Mesendoderm (in vitro differentiated cells): ENCODE measurements around the gene ZNF776.
"Not testable (repeated sequence)": the region's sequence is repeated elsewhere in the genome, so short reads cannot be mapped to it uniquely, and the experiment has no call there.

Source experiments
- DNase-seq: peaks from one replicate; pipeline ENCODE4 v3.0.0; 2013
- H2AK5ac ChIP-seq: 2 replicates; pipeline ENCODE4 v1.6.1; 2013; ENCODE audit warnings: low read length, inconsistent platforms
- H2BK120ac ChIP-seq: 2 replicates; pipeline ENCODE4 v1.6.1; 2013; ENCODE audit warnings: low read depth, mild to moderate bottlenecking, low read length, moderate library complexity, mixed read lengths
- H2BK15ac ChIP-seq: replicated peaks from 2 replicates; pipeline ENCODE4 v1.6.1; 2013; ENCODE audit warnings: low read depth, mild to moderate bottlenecking, moderate library complexity
- H2BK5ac ChIP-seq: 2 replicates; pipeline ENCODE4 v1.6.1; 2013; ENCODE audit warnings: low read length, inconsistent platforms
- H3K18ac ChIP-seq: 2 replicates; pipeline ENCODE4 v1.6.1; 2013; ENCODE audit warnings: mild to moderate bottlenecking, low read length, mixed read lengths
- H3K23ac ChIP-seq: one replicate; pipeline ENCODE4 v1.6.1; 2013; ENCODE audit warnings: low read length
- H3K27ac ChIP-seq: 2 replicates; pipeline ENCODE4 v1.5.1; 2013; ENCODE audit warnings: low read depth, mild to moderate bottlenecking, inconsistent platforms, low read length, moderate library complexity
- H3K27me3 ChIP-seq: 2 replicates; pipeline ENCODE4 v1.6.1; 2013; ENCODE audit warnings: low read length, control low read depth, mild to moderate bottlenecking, inconsistent platforms; ENCODE audit not compliant: insufficient read depth, poor library complexity
- H3K36me3 ChIP-seq: 2 replicates; pipeline ENCODE4 v1.6.1; 2013; ENCODE audit warnings: low read length, inconsistent platforms; ENCODE audit not compliant: control insufficient read depth, insufficient read depth
- H3K4ac ChIP-seq: one replicate; pipeline ENCODE4 v1.6.1; 2013; ENCODE audit warnings: low read depth, mild to moderate bottlenecking, low read length, moderate library complexity
- H3K4me1 ChIP-seq: 2 replicates; pipeline ENCODE4 v1.6.1; 2013; ENCODE audit warnings: low read depth, low read length, inconsistent platforms; ENCODE audit not compliant: control insufficient read depth
- H3K4me2 ChIP-seq: 2 replicates; pipeline ENCODE4 v1.6.1; 2013; ENCODE audit warnings: low read length
- H3K4me3 ChIP-seq: 2 replicates; pipeline ENCODE4 v1.5.1; 2013; ENCODE audit warnings: mild to moderate bottlenecking, low read length
- H3K56ac ChIP-seq: one replicate; pipeline ENCODE4 v1.6.1; 2013; ENCODE audit warnings: low read length
- H3K79me1 ChIP-seq: 2 replicates; pipeline ENCODE4 v1.6.1; 2013; ENCODE audit warnings: low read length, inconsistent platforms
- H3K79me2 ChIP-seq: 2 replicates; pipeline ENCODE4 v1.6.1; 2013; ENCODE audit warnings: mild to moderate bottlenecking, low read length; ENCODE audit not compliant: control insufficient read depth, insufficient read depth
- H3K9ac ChIP-seq: 2 replicates; pipeline ENCODE4 v1.6.1; 2013; ENCODE audit warnings: low read length, inconsistent platforms
- H4K5ac ChIP-seq: one replicate; pipeline ENCODE4 v1.6.1; 2013; ENCODE audit warnings: low read length
- H4K8ac ChIP-seq: one replicate; pipeline ENCODE4 v1.6.1; 2013; ENCODE audit warnings: low read depth, mild to moderate bottlenecking, control low read depth, low read length, moderate library complexity
- WGBS: extraction: QIAGEN DNeasy Blood & Tissue Kit; methylation state at CpG from one replicate; pipeline ENCODE4 v1.1.7; 2013; ENCODE audit warnings: low lambda C conversion rate, missing lambda C conversion rate; ENCODE audit not compliant: insufficient coverage; ENCODE audit errors: extremely low coverage; 5-methylcytosine and 5-hydroxymethylcytosine counted together

ZNF776 gene

DNA sequence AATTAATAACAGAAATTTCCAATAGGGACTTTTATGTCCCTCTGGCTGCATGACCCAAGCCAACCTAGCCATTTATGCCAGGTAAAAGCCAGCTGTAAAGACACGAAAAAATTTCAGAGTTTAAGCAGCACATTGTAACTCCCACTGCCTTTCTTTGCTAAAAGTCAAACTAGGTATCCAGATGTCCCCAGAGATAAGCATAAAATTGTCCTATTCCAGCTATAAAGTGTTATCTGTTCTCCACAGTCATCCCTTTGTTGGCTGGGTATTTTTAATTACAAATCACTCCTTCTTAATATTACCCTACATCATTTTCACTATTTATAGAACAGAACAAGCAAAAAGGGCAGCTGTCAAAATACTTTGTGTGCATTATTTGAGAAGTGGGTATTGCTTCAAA, 34.4 kb upstream of the ZNF776 start:
- Histone ChIP-seq H3K27me3 (no peaks in the 10 kb centered on the region), H3K79me2 (peaks cover 13% of the 10 kb centered on the region), H2AK5ac (no peak overlapping the region), H3K27ac (no peak overlapping the region), H2BK5ac (no peak overlapping the region), H2BK120ac (no peak overlapping the region), H3K4ac (no peak overlapping the region), H2BK15ac (no peak overlapping the region), H3K79me1 (peaks cover 9% of the 10 kb centered on the region), H3K9ac (no peak overlapping the region), H3K23ac (no peak overlapping the region), H4K5ac (no peak overlapping the region), H3K36me3 (no peaks in the 10 kb centered on the region), H3K4me3 (no peak overlapping the region), H4K8ac (no peak overlapping the region), H3K56ac (no peak overlapping the region), H3K4me1 (peaks cover 6% of the 10 kb centered on the region), H3K4me2 (no peak overlapping the region), H3K18ac (no peak overlapping the region)
- no peak for DNase-seq
- WGBS: no CpG with 5 or more reads among the region's 1 CpG

DNA sequence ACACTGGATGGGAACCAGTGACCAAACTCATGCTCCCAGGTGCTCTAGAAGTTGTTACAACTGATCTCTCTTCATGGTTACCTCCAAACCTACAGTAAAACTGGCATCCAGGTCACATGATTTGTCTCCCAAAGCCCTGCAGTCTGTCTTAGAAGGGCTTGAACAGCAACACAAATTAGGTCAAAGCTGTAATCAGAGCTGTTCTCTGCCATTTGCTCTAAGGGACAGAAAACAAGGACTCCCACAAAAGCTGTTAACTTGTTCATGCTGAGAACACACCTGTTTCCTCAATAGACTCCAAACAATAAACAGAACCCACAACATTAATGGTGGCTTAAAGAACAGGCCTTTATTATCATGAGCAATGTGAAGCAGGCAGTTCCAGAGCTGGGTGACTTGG, 27.2 kb upstream of the ZNF776 start:
- H3K36me3 ChIP-seq: peaks cover 7% of the 10 kb centered on the region
- no peak overlapping the region for H3K56ac ChIP-seq
- no peak overlapping the region for H3K23ac ChIP-seq
- no peaks in the 10 kb centered on the region for H3K79me1 ChIP-seq
- H2BK120ac ChIP-seq: no peak overlapping the region
- no peak overlapping the region for H2AK5ac ChIP-seq
- no peak overlapping the region for H3K18ac ChIP-seq
- no peaks in the 10 kb centered on the region for H3K27me3 ChIP-seq
- H3K4ac ChIP-seq: no peak overlapping the region
- no peak overlapping the region for H3K27ac ChIP-seq
- H3K4me1 ChIP-seq: no peaks in the 10 kb centered on the region
- no peak overlapping the region for H3K9ac ChIP-seq
- no peak overlapping the region for H3K4me2 ChIP-seq
- no peaks in the 10 kb centered on the region for H3K79me2 ChIP-seq
- H4K5ac ChIP-seq: no peak overlapping the region
- no peak overlapping the region for H2BK15ac ChIP-seq
- no peak for DNase-seq
- no peak overlapping the region for H2BK5ac ChIP-seq
- H3K4me3 ChIP-seq: no peak overlapping the region
- no peak overlapping the region for H4K8ac ChIP-seq

DNA sequence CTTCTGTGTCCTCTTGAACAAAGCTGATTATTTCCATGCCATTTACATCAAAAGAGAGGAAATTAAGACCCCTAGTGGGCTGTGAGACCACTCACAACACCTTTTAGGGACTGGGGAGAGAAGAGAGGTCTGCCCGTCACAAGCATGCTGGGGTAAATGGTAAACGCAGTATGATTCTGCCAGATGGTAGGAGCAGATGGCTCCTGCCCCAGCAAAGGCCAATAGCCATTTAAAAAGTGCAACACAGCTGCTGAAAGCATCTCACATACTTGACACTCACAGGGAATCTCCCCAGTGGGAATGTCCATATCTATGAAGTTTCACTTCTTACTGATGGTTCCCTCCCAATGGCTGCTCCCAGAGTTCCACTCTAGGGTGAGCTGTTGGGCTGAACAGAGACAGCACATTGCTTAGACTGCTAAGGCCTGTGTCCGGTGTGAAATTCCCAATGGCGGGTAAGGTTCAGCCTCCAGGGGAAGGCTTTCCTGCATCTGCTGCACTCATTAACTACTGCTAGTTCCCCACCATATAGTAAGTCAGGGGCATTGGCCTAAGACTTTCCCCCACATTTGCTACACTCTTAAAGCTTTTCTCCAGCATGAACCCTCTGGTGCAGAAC, 26.6 kb upstream of the ZNF776 start:
- no peak overlapping the region for H3K4ac ChIP-seq
- no peaks in the 10 kb centered on the region for H3K27me3 ChIP-seq
- H3K4me2 ChIP-seq: no peak overlapping the region
- no peak overlapping the region for H4K5ac ChIP-seq
- no peak overlapping the region for H3K18ac ChIP-seq
- no peaks in the 10 kb centered on the region for H3K79me1 ChIP-seq
- H3K9ac ChIP-seq: no peak overlapping the region
- no peak overlapping the region for H2AK5ac ChIP-seq
- H3K56ac ChIP-seq: no peak overlapping the region
- no CpG with 5 or more reads among the region's 4 CpGs for WGBS
- H3K27ac ChIP-seq: no peak overlapping the region
- no peaks in the 10 kb centered on the region for H3K79me2 ChIP-seq
- H2BK120ac ChIP-seq: no peak overlapping the region
- H3K4me1 ChIP-seq: no peaks in the 10 kb centered on the region
- no peak overlapping the region for H2BK15ac ChIP-seq
- H3K36me3 ChIP-seq: peaks cover 7% of the 10 kb centered on the region
- no peak overlapping the region for H2BK5ac ChIP-seq
- no peak overlapping the region for H3K23ac ChIP-seq
- DNase-seq: no peak
- no peak overlapping the region for H4K8ac ChIP-seq
- H3K4me3 ChIP-seq: no peak overlapping the region

DNA sequence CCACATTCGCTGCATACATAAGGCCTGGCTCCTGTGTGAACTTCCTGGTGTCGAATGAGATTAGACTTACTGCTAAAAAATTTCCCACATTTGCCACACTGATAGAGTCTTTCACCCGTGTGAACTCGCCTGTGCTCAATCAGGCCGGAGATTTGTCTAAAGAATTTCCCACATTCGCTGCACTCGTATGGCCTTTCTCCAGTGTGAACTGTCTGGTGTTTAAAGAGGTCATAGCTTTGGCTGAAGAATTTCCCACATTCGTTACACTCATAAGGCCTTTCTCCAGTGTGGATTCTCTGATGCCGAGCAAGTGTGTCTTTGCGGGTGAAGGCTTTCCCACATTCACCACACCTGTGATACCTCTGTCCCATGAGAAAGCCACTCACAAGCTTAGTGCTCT, 25.7 kb upstream of the ZNF776 start:
- Histone ChIP-seq H3K36me3 (peaks cover 7% of the 10 kb centered on the region), H3K27ac (no peak overlapping the region), H4K8ac (no peak overlapping the region), H3K4me2 (no peak overlapping the region), H2BK5ac (no peak overlapping the region), H4K5ac (no peak overlapping the region), H2AK5ac (no peak overlapping the region), H3K79me2 (no peaks in the 10 kb centered on the region), H2BK15ac (no peak overlapping the region), H3K23ac (no peak overlapping the region), H3K9ac (no peak overlapping the region), H3K4me3 (no peak overlapping the region), H2BK120ac (no peak overlapping the region), H3K79me1 (no peaks in the 10 kb centered on the region), H3K56ac (no peak overlapping the region), H3K18ac (no peak overlapping the region), H3K4ac (no peak overlapping the region), H3K4me1 (no peaks in the 10 kb centered on the region), H3K27me3 (no peaks in the 10 kb centered on the region)
- WGBS: no CpG with 5 or more reads among the region's 10 CpGs
- no peak for DNase-seq

DNA sequence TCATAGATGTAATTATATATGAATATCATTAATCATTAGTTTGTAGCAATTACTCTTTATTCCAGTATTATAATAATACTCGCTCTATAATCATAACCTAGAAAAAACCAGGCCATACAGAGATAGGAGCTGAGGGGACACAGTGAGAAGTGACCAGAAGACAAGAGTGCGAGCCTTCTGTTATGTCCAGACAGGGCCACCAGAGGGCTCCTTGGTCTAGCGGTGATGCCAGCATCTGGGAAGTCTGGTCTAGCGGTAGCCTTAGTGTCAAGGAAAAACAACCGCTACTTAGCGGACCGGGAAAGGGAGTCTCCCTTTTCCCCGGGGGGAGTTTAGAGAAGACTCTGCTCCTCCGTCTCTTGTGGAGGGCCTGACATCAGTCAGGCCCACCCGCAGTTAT, 8.3 kb upstream of the ZNF776 start:
- H4K8ac ChIP-seq, H2BK5ac ChIP-seq, H3K9ac ChIP-seq, H3K4me1 ChIP-seq, H3K4me2 ChIP-seq, H3K36me3 ChIP-seq, H3K18ac ChIP-seq, H3K79me2 ChIP-seq, H2BK120ac ChIP-seq, H3K4ac ChIP-seq, H3K27ac ChIP-seq, H3K56ac ChIP-seq, H3K4me3 ChIP-seq, H2BK15ac ChIP-seq, H3K27me3 ChIP-seq, H3K79me1 ChIP-seq, H3K23ac ChIP-seq, H2AK5ac ChIP-seq, H4K5ac ChIP-seq: not testable (repeated sequence)
- WGBS: no CpG with 5 or more reads among the region's 10 CpGs
- peak; percentile 71 for DNase-seq

DNA sequence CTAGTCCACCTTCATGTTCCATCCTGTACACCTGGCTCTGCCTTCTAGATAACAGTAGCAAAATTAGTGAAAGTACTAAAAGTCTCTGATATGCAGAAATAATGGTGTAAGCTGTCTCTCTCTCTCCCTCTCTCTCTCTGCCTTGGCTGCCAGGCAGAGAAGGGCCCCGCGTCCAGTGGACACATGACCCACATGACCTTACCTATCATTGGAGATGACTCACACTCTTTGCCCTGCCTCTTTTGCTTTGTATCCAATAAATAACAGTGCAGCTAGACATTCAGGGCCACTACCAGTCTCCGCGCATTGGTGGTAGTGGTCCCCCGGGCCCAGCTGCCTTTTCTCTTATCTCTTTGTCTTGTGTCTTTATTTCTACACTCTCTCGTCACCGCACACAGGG, 7.8 kb upstream of the ZNF776 start:
- H3K56ac ChIP-seq, H4K5ac ChIP-seq, H3K4me2 ChIP-seq, H4K8ac ChIP-seq, H3K79me2 ChIP-seq, H3K4me3 ChIP-seq, H3K4ac ChIP-seq, H3K27me3 ChIP-seq, H2BK120ac ChIP-seq, H3K79me1 ChIP-seq, H2AK5ac ChIP-seq, H3K9ac ChIP-seq, H2BK15ac ChIP-seq, H2BK5ac ChIP-seq, DNase-seq, H3K27ac ChIP-seq, H3K36me3 ChIP-seq, H3K4me1 ChIP-seq, H3K18ac ChIP-seq, H3K23ac ChIP-seq: not testable (repeated sequence)
- WGBS: no CpG with 5 or more reads among the region's 7 CpGs
